HepG2 (cell line): Measurements from ENCODE around the gene LAMB2. TPM values are rescaled to one million over a fixed set of nuclear protein-coding genes. Genes with fewer than 3 reads are reported as not detected.
A peak's percentile ranks its signal among the peaks of the same experiment; 100 is the strongest.

ENCODE experiments used
- ATF2 ChIP-seq: sonication (generic); formaldehyde crosslinking; IDR thresholded peaks from 2 replicates; pipeline ENCODE4 v1.4.0; 2020; ENCODE audit warnings: missing genetic modification reagents
- DPF2 ChIP-seq: sonication (generic); formaldehyde crosslinking; IDR thresholded peaks from 2 replicates; pipeline ENCODE4 v1.4.0; 2020; ENCODE audit warnings: mild to moderate bottlenecking, low read depth, missing genetic modification reagents, borderline replicate concordance
- E2F1 ChIP-seq: sonication (generic); formaldehyde crosslinking; IDR thresholded peaks from 2 replicates; pipeline ENCODE4 v1.5.0; 2020; ENCODE audit warnings: missing genetic modification reagents
- EZH2 ChIP-seq: conservative IDR thresholded peaks from 2 replicates; pipeline ENCODE4 v1.6.1; 2012; ENCODE audit warnings: mild to moderate bottlenecking, low read depth, low read length, moderate library complexity
- FIP1L1 ChIP-seq: fragments of 200-400 bp; formaldehyde crosslinking; IDR thresholded peaks from 2 replicates; pipeline ENCODE4 v1.6.1; 2018; ENCODE audit warnings: low read depth, mild to moderate bottlenecking, low read length, moderate library complexity, borderline replicate concordance; ENCODE audit not compliant: insufficient read depth
- NR3C1 ChIP-seq: sonication (generic); formaldehyde crosslinking; IDR thresholded peaks from 2 replicates; pipeline ENCODE4 v1.4.0; 2020; ENCODE audit warnings: missing genetic modification reagents
- PRPF4 ChIP-seq: fragments of 200-400 bp; formaldehyde crosslinking; IDR thresholded peaks from 2 replicates; pipeline ENCODE4 v1.6.1; 2016; ENCODE audit warnings: low read length, low read depth; ENCODE audit not compliant: poor library complexity, severe bottlenecking
- RNF2 ChIP-seq: fragments of 450-650 bp; conservative IDR thresholded peaks from 2 replicates; pipeline ENCODE4 v1.6.1; 2016; ENCODE audit warnings: low read depth
- SMAD9 ChIP-seq: sonication (generic); formaldehyde crosslinking; IDR thresholded peaks from 2 replicates; pipeline ENCODE4 v1.5.1; 2020; ENCODE audit warnings: mild to moderate bottlenecking, missing genetic modification reagents
- TARDBP ChIP-seq: sonication (generic); formaldehyde crosslinking; IDR thresholded peaks from 2 replicates; pipeline ENCODE4 v1.8.0; 2022; ENCODE audit warnings: mild to moderate bottlenecking, missing genetic modification reagents
- TERF1 ChIP-seq: sonication (generic); formaldehyde crosslinking; IDR thresholded peaks from 2 replicates; pipeline ENCODE4 v1.8.0; 2022; ENCODE audit warnings: mild to moderate bottlenecking, missing genetic modification reagents, moderate library complexity
- THAP9 ChIP-seq: sonication (generic); formaldehyde crosslinking; IDR thresholded peaks from 2 replicates; pipeline ENCODE4; 2020; ENCODE audit warnings: missing genetic modification reagents, mild to moderate bottlenecking, borderline replicate concordance
- ZNF180 ChIP-seq: sonication (generic); formaldehyde crosslinking; IDR thresholded peaks from 2 replicates; pipeline ENCODE4 v1.4.0; 2020; ENCODE audit warnings: low read depth, missing genetic modification reagents, borderline replicate concordance
- ZNF234 ChIP-seq: sonication (generic); formaldehyde crosslinking; conservative IDR thresholded peaks from 2 replicates; pipeline ENCODE4 v1.5.1; 2020; ENCODE audit warnings: mild to moderate bottlenecking, missing genetic modification reagents
- ZNF292 ChIP-seq: sonication (generic); formaldehyde crosslinking; IDR thresholded peaks from 2 replicates; pipeline ENCODE4 v1.8.1; 2022; ENCODE audit warnings: mild to moderate bottlenecking, low read depth, missing genetic modification reagents, borderline replicate concordance
- ZNF430 ChIP-seq: sonication (generic); formaldehyde crosslinking; IDR thresholded peaks from 2 replicates; pipeline ENCODE4 v1.9.0; 2021; ENCODE audit warnings: mild to moderate bottlenecking, missing genetic modification reagents
- ZNF543 ChIP-seq: sonication (generic); formaldehyde crosslinking; IDR thresholded peaks from 2 replicates; pipeline ENCODE4 v1.4.0; 2020; ENCODE audit warnings: mild to moderate bottlenecking, missing genetic modification reagents
- ZNF775 ChIP-seq: sonication (generic); formaldehyde crosslinking; IDR thresholded peaks from 2 replicates; pipeline ENCODE4 v1.4.0; 2020; ENCODE audit warnings: missing genetic modification reagents, mild to moderate bottlenecking, moderate library complexity, borderline replicate concordance
- ZNF800 ChIP-seq: sonication (generic); formaldehyde crosslinking; IDR thresholded peaks from 2 replicates; pipeline ENCODE4 v1.4.0; 2020; ENCODE audit warnings: missing genetic modification reagents
- ZSCAN25 ChIP-seq: sonication (generic); formaldehyde crosslinking; IDR thresholded peaks from 2 replicates; pipeline ENCODE4 v1.8.0; 2022; ENCODE audit warnings: mild to moderate bottlenecking, missing genetic modification reagents
- polyA plus RNA-seq, 8 experiments: library from polyadenylated mRNA; depleted of rRNA in 3 of 8; stranded (reverse) in 7 of 8; unstranded in 1 of 8; fragments of >200 nt; fragmentation: Illumina TruSeq in 4 of 8; extraction: Trizol in 4 of 8; gene quantifications; 2 replicates each; pipeline versions ENCODE4 v1.2.1 to v1.2.3, GENCODE V29; 2011 to 2016; ENCODE audit warnings: low read depth in 4 of 8, missing spikeins in 1 of 8, mixed read lengths in 1 of 8; ENCODE audit not compliant: insufficient read depth in 1 of 8
- total RNA-seq, 5 experiments: library from RNA; depleted of rRNA; stranded (reverse); fragments of >200 nt; fragmentation: Illumina TruSeq; extraction: Trizol; gene quantifications; 2 replicates each; pipeline ENCODE4 v1.2.3, GENCODE V29; 2016; ENCODE audit warnings: low read depth in 1 of 5

The LAMB2 gene
- total and polyA plus RNA-seq, 2 of the 13 experiments (the other 11 are each of a cell fraction or from before 2014, with no cell fraction given): 208 to 443 TPM

- TF ChIP-seq TARDBP (CRISPR knock-in tag): 0 out of 2 replicates have a peak, but pooled peaks have one; percentile 83
- TF ChIP-seq ZNF292: no peak
- no peak for TF ChIP-seq ZNF775
- TF ChIP-seq FIP1L1: no peak
- TF ChIP-seq DPF2 (CRISPR knock-in tag): no peak
- TF ChIP-seq ZNF543 (CRISPR knock-in tag): peak; percentile 57; the same call in 1 of the 2 replicates
- TF ChIP-seq E2F1 (CRISPR knock-in tag): no peak
- TF ChIP-seq ZNF180 (CRISPR knock-in tag): no peak
- no peak for TF ChIP-seq TERF1 (CRISPR knock-in tag)
- no peak for TF ChIP-seq EZH2
- peak; percentile 33; the same call in 1 of the 2 replicates for TF ChIP-seq ZSCAN25 (CRISPR knock-in tag)
- 0 out of 2 replicates have a peak, but pooled peaks have one; percentile 79 for TF ChIP-seq ZNF430 (CRISPR knock-in tag)
- no peak for TF ChIP-seq RNF2
- no peak; the same call in 1 of the 2 replicates for TF ChIP-seq THAP9 (CRISPR knock-in tag)
- TF ChIP-seq NR3C1: no peak
- no peak for TF ChIP-seq ATF2
- TF ChIP-seq PRPF4: no peak
- TF ChIP-seq ZNF800 (CRISPR knock-in tag): no peak
- no peak for TF ChIP-seq ZNF234 (CRISPR knock-in tag)
- TF ChIP-seq SMAD9 (CRISPR knock-in tag): no peak
These were observed at the start of gene LAMB2 (continued) for GRCh38 chr3:49132437-49133225.
